Uterus (tissue), 4 donors: ENCODE measurements around the gene PDLIM1. TPM values are rescaled to one million over a fixed set of nuclear protein-coding genes. Genes with fewer than 3 reads are reported as not detected.
A peak's percentile ranks its signal among the peaks of the same experiment; 100 is the strongest.

Experiments
- DNase-seq, 2 donors: peaks; one replicate each; pipeline ENCODE4 v3.0.0-alpha.2; 2019 to 2020
- H3K27ac ChIP-seq, 2 donors: fragments of 200-600 bp; sonication (generic); 1 replicate in 1 of 2; 2 replicates in 1 of 2; pipeline ENCODE4 v1.5.1; 2016 to 2018
- H3K27me3 ChIP-seq, 2 donors: fragments of 200-600 bp; sonication (generic); one replicate each; pipeline ENCODE4 v1.5.1; 2018 to 2019; ENCODE audit warnings: control low read depth in 1 of 2
- H3K36me3 ChIP-seq, 2 donors: fragments of 200-600 bp; sonication (generic); one replicate each; pipeline ENCODE4 v1.5.1; 2019; ENCODE audit warnings: control low read depth in 1 of 2
- H3K4me1 ChIP-seq, 2 donors: fragments of 200-600 bp; sonication (generic); one replicate each; pipeline ENCODE4 v1.5.1; 2018 to 2019; ENCODE audit warnings: control low read depth in 1 of 2
- H3K4me3 ChIP-seq, 2 donors: fragments of 200-600 bp; sonication (generic); 1 replicate in 1 of 2; 2 replicates in 1 of 2; pipeline ENCODE4 v1.5.1; 2018 to 2019; ENCODE audit warnings: mild to moderate bottlenecking in 1 of 2
- H3K9me3 ChIP-seq, 2 donors: fragments of 200-600 bp; sonication (generic); one replicate each; pipeline ENCODE4 v1.5.1; 2019; ENCODE audit warnings: control low read depth in 1 of 2
- CTCF ChIP-seq, 4 experiments: fragments of 200-600 bp in 2 of 4; fragments of 450-650 bp in 2 of 4; sonication (generic) in 2 of 4; IDR thresholded peaks; one replicate each; pipeline ENCODE4 v1.5.1; 2016 to 2019; ENCODE audit warnings: antibody characterized with exemption in 4 of 4, mild to moderate bottlenecking in 2 of 4, moderate library complexity in 1 of 4
- POLR2A ChIP-seq, 2 donors: fragments of 450-650 bp; IDR thresholded peaks; one replicate each; pipeline ENCODE4 v1.6.1; 2016; ENCODE audit warnings: antibody characterized with exemption in 2 of 2, mild to moderate bottlenecking in 1 of 2, moderate library complexity in 1 of 2
- intact Hi-C: fragments of 100-400 bp; cut with DNase I; formaldehyde crosslinking; loops from one replicate; pipeline ENCODE4 v1.15.1; 2023; ENCODE audit warnings: low total_unique reads
- total RNA-seq, 4 donors: library from RNA; depleted of rRNA in 3 of 4; stranded (reverse); fragments of >200 nt in 3 of 4; gene quantifications; one replicate each; pipeline versions ENCODE4 v1.1.0 to v1.2.4, GENCODE V29; 2014 to 2023
- donor health status: DM: yes; HTN: yes; CAD: no.

The PDLIM1 gene
- 100 to 1,000 TPM in 2 of 4 donors, 10 to 100 TPM in 2; 14.0 to 192 (median 86.7) TPM for total RNA-seq

- peaks cover 0 to 3% of the 10 kb centered on the region in 2 donors for H3K4me1 ChIP-seq
- no peaks in the 10 kb centered on the region for H3K27me3 ChIP-seq
- peak in 3 of 4 experiments; percentile 5 to 65 (median 46) for TF ChIP-seq CTCF (IDR thresholded peaks at IDR 0.05)
- peak; percentile 85 to 90 for TF ChIP-seq POLR2A (IDR thresholded peaks at IDR 0.05)
- no peaks in the 10 kb centered on the region for H3K36me3 ChIP-seq
- peak within 1 kb of the TSS; percentile 83 to 88 for H3K27ac ChIP-seq
- no peaks in the 10 kb centered on the region for H3K9me3 ChIP-seq
- peak within 1 kb of the TSS; percentile 79 to 83 for H3K4me3 ChIP-seq
- intact Hi-C loops, result no loop called here
- peak; percentile 73 to 75 for DNase-seq
These were observed at the start of gene PDLIM1 for GRCh38 chr10:95290461-95291364. Gene PDLIM1, minus strand, starts transcription at chr10:95291003. Its CDS starts 88 bp downstream, at chr10:95290915.

GRCh38 chr10:95339863-95340262, 49.1 kb upstream of the PDLIM1 start:
- H3K36me3 ChIP-seq, result no peaks in the 10 kb centered on the region
- H3K27ac ChIP-seq, result no peak overlapping the region
- intact Hi-C loops, result no loop called here
- DNase-seq, result no peak
- no peak overlapping the region for H3K4me3 ChIP-seq
- no peaks in the 10 kb centered on the region for H3K27me3 ChIP-seq
- no peaks in the 10 kb centered on the region for H3K4me1 ChIP-seq
- H3K9me3 ChIP-seq, result no peaks in the 10 kb centered on the region
- TF ChIP-seq POLR2A (IDR thresholded peaks at IDR 0.05) (no peak), CTCF (IDR thresholded peaks at IDR 0.05) (no peak)

GRCh38 chr10:95337423-95338160, 46.8 kb upstream of the PDLIM1 start:
- Histone ChIP-seq H3K27me3 (no peaks in the 10 kb centered on the region), H3K4me1 (peaks cover 0 to 4% of the 10 kb centered on the region in 2 donors), H3K27ac (no peak overlapping the region), H3K4me3 (no peak overlapping the region), H3K36me3 (no peaks in the 10 kb centered on the region), H3K9me3 (no peaks in the 10 kb centered on the region)
- no peak for TF ChIP-seq POLR2A (IDR thresholded peaks at IDR 0.05)
- TF ChIP-seq CTCF (IDR thresholded peaks at IDR 0.05), result no peak
- no peak for DNase-seq
- intact Hi-C loops, result no loop called here

GRCh38 chr10:95336702-95337101, 45.9 kb upstream of the PDLIM1 start:
- peaks cover 0 to 4% of the 10 kb centered on the region in 2 donors for H3K4me1 ChIP-seq
- H3K4me3 ChIP-seq, result no peak overlapping the region
- H3K27me3 ChIP-seq, result no peaks in the 10 kb centered on the region
- DNase-seq, result no peak
- no peak for TF ChIP-seq POLR2A (IDR thresholded peaks at IDR 0.05)
- TF ChIP-seq CTCF (IDR thresholded peaks at IDR 0.05), result no peak
- intact Hi-C loops, result no loop called here
- no peaks in the 10 kb centered on the region for H3K9me3 ChIP-seq
- H3K27ac ChIP-seq, result peak overlapping the region in 1 of 2 donors; percentile 9
- no peaks in the 10 kb centered on the region for H3K36me3 ChIP-seq
